ENCODE results near the gene DDX21.
A peak's percentile ranks its signal among the peaks of the same experiment; 100 is the strongest.

DDX21 gene

GRCh38 chr10:68988530-68989316 is 32.8 kb downstream of the DDX21 start, which contains the start of gene KIFBP (continued):
- TF ChIP-seq ZNF776 (tag by site-specific recombination; IDR thresholded peaks at IDR 0.05; ENCODE audit: borderline replicate concordance), result no peak
- TF ChIP-seq, protein P1, sequence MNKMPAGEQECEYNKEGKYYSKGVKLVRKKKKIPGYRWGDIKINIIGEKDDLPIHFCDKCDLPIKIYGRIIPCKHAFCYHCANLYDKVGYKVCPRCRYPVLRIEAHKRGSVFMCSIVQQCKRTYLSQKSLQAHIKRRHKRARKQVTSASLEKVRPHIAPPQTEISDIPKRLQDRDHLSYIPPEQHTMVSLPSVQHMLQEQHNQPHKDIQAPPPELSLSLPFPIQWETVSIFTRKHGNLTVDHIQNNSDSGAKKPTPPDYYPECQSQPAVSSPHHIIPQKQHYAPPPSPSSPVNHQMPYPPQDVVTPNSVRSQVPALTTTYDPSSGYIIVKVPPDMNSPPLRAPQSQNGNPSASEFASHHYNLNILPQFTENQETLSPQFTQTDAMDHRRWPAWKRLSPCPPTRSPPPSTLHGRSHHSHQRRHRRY (tag by site-specific recombination; IDR thresholded peaks at IDR 0.05), result no peak
- TF ChIP-seq GLIS2 (tag by site-specific recombination; IDR thresholded peaks at IDR 0.05), result 0 out of 2 replicates have a peak, but pooled peaks have one; percentile 24
- TF ChIP-seq ZNF510 (tag by site-specific recombination; IDR thresholded peaks at IDR 0.05; ENCODE audit: insufficient replicate concordance), result no peak
- TF ChIP-seq, protein P2, sequence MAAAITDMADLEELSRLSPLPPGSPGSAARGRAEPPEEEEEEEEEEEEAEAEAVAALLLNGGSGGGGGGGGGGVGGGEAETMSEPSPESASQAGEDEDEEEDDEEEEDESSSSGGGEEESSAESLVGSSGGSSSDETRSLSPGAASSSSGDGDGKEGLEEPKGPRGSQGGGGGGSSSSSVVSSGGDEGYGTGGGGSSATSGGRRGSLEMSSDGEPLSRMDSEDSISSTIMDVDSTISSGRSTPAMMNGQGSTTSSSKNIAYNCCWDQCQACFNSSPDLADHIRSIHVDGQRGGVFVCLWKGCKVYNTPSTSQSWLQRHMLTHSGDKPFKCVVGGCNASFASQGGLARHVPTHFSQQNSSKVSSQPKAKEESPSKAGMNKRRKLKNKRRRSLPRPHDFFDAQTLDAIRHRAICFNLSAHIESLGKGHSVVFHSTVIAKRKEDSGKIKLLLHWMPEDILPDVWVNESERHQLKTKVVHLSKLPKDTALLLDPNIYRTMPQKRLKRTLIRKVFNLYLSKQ (tag by site-specific recombination; IDR thresholded peaks at IDR 0.05; ENCODE audit: borderline replicate concordance), result no peak
- TF ChIP-seq, protein P3, sequence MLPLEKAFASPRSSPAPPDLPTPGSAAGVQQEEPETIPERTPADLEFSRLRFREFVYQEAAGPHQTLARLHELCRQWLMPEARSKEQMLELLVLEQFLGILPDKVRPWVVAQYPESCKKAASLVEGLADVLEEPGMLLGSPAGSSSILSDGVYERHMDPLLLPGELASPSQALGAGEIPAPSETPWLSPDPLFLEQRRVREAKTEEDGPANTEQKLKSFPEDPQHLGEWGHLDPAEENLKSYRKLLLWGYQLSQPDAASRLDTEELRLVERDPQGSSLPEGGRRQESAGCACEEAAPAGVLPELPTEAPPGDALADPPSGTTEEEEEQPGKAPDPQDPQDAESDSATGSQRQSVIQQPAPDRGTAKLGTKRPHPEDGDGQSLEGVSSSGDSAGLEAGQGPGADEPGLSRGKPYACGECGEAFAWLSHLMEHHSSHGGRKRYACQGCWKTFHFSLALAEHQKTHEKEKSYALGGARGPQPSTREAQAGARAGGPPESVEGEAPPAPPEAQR (tag by site-specific recombination; IDR thresholded peaks at IDR 0.05), result no peak
- peak; percentile 85 for TF ChIP-seq KLF8 (tag by site-specific recombination; IDR thresholded peaks at IDR 0.05)
- no peak for TF ChIP-seq ZNF211 (tag by site-specific recombination; IDR thresholded peaks at IDR 0.05; ENCODE audit: low read depth)
- TF ChIP-seq ZNF394 (tag by site-specific recombination; IDR thresholded peaks at IDR 0.05; ENCODE audit: borderline replicate concordance), result peak; percentile 78; the same call in 1 of the 2 replicates
- no peak for TF ChIP-seq ZNF529 (tag by site-specific recombination; IDR thresholded peaks at IDR 0.05; ENCODE audit: insufficient replicate concordance)
- TF ChIP-seq ZBTB20 (tag by site-specific recombination; IDR thresholded peaks at IDR 0.05), result peak; percentile 83
- TF ChIP-seq ZNF184 (tag by site-specific recombination; IDR thresholded peaks at IDR 0.05), result no peak
- TF ChIP-seq GFI1B (tag by site-specific recombination; IDR thresholded peaks at IDR 0.05), result 0 out of 2 replicates have a peak, but pooled peaks have one; percentile 36
- TF ChIP-seq ZNF571 (tag by site-specific recombination; IDR thresholded peaks at IDR 0.05), result no peak
- no peak for TF ChIP-seq ZNF138 (tag by site-specific recombination; IDR thresholded peaks at IDR 0.05; ENCODE audit: borderline replicate concordance)
- TF ChIP-seq ZNF174 (tag by site-specific recombination; IDR thresholded peaks at IDR 0.05), result no peak
- TF ChIP-seq ZFHX2 (tag by site-specific recombination; conservative IDR thresholded peaks at IDR 0.05), result peak; percentile 18; the same call in 1 of the 2 replicates
- TF ChIP-seq ZBTB17 (tag by site-specific recombination; IDR thresholded peaks at IDR 0.05), result peak; percentile 85
- no peak for TF ChIP-seq SALL2 (tag by site-specific recombination; IDR thresholded peaks at IDR 0.05; ENCODE audit: borderline replicate concordance)
- no peak for TF ChIP-seq ZNF248 (tag by site-specific recombination; IDR thresholded peaks at IDR 0.05)
- no peak for TF ChIP-seq ZNF623 (tag by site-specific recombination; IDR thresholded peaks at IDR 0.05)
- TF ChIP-seq ZFP69B (tag by site-specific recombination; IDR thresholded peaks at IDR 0.05), result peak; percentile 63; the same call in 1 of the 2 replicates
- TF ChIP-seq ZNF626 (tag by site-specific recombination; IDR thresholded peaks at IDR 0.05), result no peak
- TF ChIP-seq IKZF3 (tag by site-specific recombination; IDR thresholded peaks at IDR 0.05), result peak; percentile 70
- TF ChIP-seq ZNF501 (tag by site-specific recombination; IDR thresholded peaks at IDR 0.05), result peak; percentile 90
- TF ChIP-seq, protein P4, sequence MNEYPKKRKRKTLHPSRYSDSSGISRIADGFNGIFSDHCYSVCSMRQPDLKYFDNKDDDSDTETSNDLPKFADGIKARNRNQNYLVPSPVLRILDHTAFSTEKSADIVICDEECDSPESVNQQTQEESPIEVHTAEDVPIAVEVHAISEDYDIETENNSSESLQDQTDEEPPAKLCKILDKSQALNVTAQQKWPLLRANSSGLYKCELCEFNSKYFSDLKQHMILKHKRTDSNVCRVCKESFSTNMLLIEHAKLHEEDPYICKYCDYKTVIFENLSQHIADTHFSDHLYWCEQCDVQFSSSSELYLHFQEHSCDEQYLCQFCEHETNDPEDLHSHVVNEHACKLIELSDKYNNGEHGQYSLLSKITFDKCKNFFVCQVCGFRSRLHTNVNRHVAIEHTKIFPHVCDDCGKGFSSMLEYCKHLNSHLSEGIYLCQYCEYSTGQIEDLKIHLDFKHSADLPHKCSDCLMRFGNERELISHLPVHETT (tag by site-specific recombination; IDR thresholded peaks at IDR 0.05), result 0 out of 2 replicates have a peak, but pooled peaks have one; percentile 21
- TF ChIP-seq ZFP37 (tag by site-specific recombination; IDR thresholded peaks at IDR 0.05), result peak; percentile 92
- no peak for TF ChIP-seq ZBTB48 (tag by site-specific recombination; IDR thresholded peaks at IDR 0.05)
- no peak for TF ChIP-seq ZNF274 (IDR thresholded peaks at IDR 0.05; ENCODE audit: low read length)
- no peak for TF ChIP-seq ZNF274 (tag by site-specific recombination; IDR thresholded peaks at IDR 0.05; ENCODE audit: borderline replicate concordance)
- TF ChIP-seq ZNF747 (tag by site-specific recombination; IDR thresholded peaks at IDR 0.05), result no peak
- 0 out of 2 replicates have a peak, but pooled peaks have one; percentile 55 for TF ChIP-seq ZSCAN16 (tag by site-specific recombination; IDR thresholded peaks at IDR 0.05)
- no peak for TF ChIP-seq ZNF768 (tag by site-specific recombination; IDR thresholded peaks at IDR 0.05)
- TF ChIP-seq ZNF558 (tag by site-specific recombination; IDR thresholded peaks at IDR 0.05), result no peak
- TF ChIP-seq ZNF596 (tag by site-specific recombination; IDR thresholded peaks at IDR 0.05), result no peak
- TF ChIP-seq ZBTB21 (tag by site-specific recombination; IDR thresholded peaks at IDR 0.05), result no peak
- no peak for TF ChIP-seq ZNF791 (tag by site-specific recombination; IDR thresholded peaks at IDR 0.05)

All from HEK293 (cell line).